ENCODE results near the gene RAB5IF.
"Not testable (repeated sequence)": the region's sequence is repeated elsewhere in the genome, so short reads cannot be mapped to it uniquely, and the experiment has no call there.

The RAB5IF gene

DNA sequence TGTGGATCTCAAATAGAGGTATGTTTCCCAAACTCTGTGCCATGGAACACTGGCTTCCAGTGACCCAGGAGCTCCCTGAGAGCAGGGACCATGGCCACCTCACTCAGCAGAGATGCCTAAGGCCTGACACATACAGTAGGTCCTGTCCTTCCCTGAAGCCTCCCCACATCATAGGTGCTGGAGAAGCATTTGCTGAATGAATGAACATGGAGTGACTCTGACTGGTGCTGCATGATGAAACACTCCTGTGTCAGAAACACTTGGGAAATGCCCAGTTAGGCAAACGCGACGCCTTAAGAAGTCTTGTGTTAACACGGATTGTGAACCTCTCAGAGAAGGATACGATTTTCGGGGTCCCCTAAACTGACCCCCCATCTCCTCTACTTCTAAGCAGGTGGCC, 26.1 kb downstream of the RAB5IF start:
- no peak for DNase-seq

GRCh38 chr20:36632147-36632486, 26.5 kb downstream of the RAB5IF start:
- no peak for DNase-seq

DNA sequence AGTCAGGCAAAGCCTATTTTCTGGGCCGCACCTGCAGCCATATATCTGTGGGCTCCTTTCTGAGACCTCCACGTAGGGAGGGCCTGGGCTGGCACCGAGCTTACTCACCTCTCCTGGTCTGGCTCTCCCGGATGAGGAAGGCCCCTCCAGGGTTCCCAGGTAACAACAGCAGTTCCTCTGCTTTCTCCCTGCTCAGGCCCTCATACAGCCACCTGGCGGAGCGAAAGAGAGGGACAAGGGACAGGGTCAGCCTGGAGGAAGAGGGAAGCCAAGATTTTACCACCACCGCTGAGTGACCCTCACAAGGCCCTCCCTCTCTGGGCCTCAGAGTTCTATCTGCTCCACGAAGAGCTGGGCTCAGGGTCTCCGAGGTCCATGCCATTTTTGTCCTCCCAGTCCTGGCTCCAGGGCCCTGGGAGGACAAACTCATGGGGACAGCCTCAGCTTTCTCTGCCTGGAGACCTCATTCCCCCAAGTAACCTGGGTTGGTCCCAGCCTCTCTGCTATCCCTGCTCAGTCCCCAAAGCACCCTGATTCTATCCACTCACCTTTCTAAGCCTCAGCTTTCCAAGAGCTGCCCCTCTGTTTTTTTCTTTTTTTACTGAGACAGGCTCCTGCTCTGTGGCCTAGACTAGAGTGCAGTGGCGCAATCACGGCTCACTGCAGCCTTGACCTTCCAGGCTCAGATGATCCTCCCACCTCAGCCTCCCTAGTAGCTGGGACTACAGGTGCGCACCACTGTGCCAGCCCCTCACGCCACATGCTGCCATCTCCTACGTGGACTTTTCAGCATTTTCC, 27.1 kb downstream of the RAB5IF start:
- no peak for DNase-seq

DNA sequence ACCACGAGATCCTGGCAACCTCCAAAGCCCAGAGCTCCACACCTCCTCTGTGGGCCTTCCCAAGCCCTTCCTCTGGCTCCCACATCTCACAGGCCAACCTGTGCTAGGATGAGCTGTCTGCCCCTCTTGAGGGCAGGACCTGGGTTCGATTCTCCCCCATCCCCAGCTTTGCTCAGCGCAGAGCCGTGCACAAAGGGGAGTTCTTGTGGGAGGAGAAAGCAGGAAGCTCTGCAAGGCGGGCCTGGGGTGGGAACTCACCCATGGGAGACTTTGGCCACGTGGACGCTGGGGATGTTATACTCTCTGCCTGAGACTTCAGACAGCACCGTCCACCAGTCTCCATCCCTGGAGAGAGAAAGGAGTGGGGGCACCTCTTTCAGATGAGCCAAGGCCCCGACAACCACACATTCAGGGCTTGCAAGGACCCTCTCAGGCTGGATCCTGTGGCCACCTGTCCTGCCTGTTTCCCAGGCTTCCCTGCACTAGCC, 27.8 kb downstream of the RAB5IF start:
- no peak for DNase-seq

GRCh38 chr20:36634342-36634741, 28.8 kb downstream of the RAB5IF start:
- no peak for DNase-seq

DNA sequence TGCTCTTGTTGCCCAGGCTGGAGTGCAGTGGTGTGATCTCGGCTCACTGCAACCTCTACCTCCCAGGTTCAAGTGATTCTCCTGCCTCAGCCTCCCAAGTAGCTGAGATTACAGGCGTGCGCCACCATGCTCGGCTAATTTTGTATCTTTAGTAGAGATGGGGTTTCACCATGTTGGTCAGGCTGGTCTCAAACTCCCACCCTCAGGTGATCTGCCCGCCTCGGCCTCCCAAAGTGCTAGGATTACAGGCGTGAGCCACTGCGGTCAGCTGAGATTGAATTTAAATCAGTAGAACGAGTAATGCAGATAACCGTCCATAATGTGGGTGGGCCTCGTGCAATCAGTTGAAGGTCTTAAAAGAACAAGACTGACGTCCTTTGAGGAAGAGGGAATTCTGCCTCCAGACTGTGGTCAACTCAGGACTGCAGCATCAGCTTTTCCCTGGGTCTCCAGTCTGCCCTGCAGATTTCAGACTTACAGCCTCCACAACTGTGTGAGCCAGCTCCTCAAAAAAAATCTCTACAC, 33.4 kb downstream of the RAB5IF start:
- DNase-seq: not testable (repeated sequence)

DNA sequence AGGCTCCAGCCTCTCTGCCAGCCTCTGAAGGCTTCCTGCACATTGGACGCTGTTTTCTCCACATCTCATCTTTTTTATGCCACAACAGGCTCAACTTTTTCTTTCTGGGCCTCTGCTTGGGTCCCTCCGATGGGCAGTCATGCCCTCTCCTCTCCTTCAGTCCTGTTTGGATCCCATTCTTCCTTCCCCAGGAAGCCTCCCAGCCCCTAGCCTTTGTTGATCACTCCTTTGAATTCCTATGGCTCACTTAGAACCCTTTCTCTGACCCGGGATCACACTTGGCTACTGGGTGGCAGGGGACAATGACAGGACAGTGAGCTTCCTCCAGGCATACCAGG, 35.9 kb downstream of the RAB5IF start:
- no peak for DNase-seq

DNA sequence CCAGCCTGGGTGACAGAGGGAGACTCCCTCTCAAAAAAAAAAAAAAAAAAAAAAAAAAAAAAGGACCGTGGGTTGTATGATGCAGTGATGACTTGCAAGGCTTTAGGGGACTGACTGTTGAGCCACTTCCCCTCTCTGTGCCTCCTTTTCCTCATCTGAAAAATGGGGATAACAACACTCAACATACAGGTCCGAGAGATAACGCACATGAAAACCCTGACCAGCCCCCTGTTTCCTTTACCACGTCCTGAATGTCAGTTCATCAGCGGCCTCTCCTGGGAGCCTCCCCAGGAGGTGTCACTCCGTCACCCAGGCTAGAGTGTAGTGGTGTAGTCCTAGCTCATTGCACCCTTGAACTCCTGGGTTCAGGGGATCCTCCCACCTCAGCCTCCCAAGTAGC, 36.6 kb downstream of the RAB5IF start:
- DNase-seq: no peak

- no peak for DNase-seq
Observed at GRCh38 chr20:36644032-36644705, 38.6 kb downstream of the RAB5IF start.

DNA sequence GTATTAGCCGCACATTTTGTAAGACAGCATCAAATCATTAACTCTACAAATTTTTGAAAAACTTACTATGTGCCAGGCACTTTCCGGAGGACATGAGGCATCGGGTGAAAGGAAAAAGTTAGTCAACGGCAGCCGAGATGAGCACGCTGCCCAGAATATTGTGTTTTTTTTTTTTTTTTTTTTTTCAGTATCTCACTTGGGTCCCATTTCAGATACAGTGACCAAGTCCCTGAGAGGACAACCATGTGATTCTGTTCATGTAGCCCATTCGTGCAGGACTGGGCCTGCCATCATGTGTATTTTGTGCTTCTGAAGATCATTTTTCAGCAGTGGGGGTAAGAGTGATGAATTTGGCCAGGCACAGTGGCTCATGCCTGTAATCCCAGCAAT, 39.1 kb downstream of the RAB5IF start:
- DNase-seq: no peak

DNA sequence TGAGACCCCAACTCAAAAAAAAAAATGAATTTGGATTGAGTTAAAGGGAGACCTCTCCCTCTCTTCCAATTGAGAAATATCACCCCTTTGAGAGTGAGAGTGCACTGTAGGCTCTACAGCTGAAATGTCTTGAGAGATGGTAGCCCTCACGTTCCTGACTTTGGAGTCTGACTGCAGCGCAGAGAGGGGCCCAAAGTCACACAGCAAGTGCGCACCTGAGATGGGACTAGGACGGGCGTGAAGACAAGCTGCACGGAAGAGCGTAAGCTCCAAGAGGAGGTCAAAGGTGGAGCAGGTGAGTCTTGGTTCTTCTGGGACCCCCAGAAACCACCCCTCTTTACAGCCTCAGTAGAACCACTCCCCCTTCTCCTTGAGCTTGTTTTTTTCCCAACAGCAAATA, 39.8 kb downstream of the RAB5IF start:
- no peak for DNase-seq

GRCh38 chr20:36645998-36646397, 40.4 kb downstream of the RAB5IF start, which contains the start of gene SLA2:
SLA2 (minus strand) TSS chr20:36646196; CDS start chr20:36641335, 4,861 bp downstream.
- no peak for DNase-seq

DNA sequence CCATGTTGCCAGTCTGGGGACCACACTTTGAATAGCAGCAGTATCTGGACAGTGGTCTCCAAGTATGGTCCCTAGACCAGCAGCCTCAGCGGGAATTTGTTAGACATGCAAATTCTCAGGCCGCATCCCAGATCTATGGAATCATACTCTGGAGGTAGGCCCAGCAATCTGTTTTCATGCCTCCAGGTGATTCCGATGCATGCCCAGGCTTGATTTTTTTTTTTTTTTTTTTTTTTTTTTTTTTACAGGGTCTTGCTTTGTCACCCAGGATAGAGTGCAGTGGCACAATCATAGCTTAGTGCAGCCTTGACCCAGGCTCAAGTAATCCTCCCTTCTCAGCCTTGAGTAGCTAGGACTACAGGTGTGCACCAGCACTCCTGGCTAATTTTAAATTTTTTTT, 41.1 kb downstream of the RAB5IF start:
- DNase-seq: no peak

GRCh38 chr20:36647196-36648121, 41.9 kb downstream of the RAB5IF start:
- DNase-seq: no peak

DNA sequence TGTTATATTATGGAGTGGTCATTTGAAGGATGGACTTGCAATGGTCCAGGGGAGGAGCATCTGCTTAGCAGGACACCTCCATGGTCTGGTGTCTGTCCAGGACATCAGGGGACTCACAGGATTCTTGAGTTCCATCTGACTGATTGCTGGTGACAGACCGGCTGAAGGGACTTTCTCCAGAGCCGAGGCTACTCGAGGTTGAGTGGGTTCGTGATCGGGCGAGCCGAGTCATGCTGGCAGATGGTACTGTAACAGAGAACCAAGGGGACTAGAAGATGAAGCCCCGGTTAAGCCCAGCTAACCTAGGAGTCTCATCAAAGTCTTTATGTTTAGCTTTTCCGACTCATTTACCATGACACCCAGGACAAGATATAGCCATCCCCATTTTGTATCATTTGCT, 47.9 kb downstream of the RAB5IF start:
- DNase-seq: no peak

DNA sequence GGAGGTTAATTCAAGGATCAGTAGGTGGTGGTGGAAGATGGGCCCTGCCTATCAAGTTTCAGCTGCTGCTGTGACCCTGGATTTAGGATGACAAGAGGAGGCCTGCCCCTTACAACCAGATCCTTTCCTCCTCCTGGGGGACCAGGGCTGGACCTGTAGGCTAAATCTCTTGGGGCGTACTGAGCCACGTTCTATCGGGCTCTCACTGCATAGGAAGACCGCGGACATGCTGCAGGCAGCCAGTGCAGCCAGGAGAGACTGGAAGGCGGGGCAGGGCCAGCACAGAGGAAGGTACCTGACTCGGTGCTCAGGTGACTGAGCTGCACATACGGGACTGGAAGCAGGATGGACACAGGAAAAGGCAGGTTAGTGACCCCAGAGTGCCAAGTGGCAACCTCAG, 48.9 kb downstream of the RAB5IF start:
- DNase-seq: no peak

GRCh38 chr20:36655004-36655403, 49.4 kb downstream of the RAB5IF start:
- no peak for DNase-seq

DNA sequence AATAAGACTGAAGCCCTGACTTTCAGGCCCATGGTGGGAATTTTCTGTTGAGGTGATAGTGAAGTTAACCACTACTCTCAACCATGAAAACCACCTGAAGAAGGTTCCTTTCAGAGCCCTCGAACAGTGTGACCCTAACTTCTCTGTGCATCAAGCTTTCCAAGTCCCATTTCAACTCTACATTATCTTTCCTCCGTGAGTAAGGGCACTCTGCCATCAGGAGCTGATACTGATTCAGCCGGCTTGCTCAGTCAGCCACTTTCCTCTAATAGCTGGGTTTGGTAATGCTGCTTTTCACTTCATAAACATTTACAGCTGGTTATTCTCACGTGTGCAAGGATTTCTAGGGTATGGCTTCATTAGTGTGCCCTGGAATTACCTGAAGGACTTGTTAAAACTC, 51.2 kb downstream of the RAB5IF start:
- no peak for DNase-seq

GRCh38 chr20:36658300-36658699, 52.7 kb downstream of the RAB5IF start:
- DNase-seq: no peak
